ENCODE results near the gene NDUFB2.

- no peak for TF ChIP-seq CTCF (CRISPR knock-in tag; IDR thresholded peaks at IDR 0.05)
- no peak for TF ChIP-seq CREM (IDR thresholded peaks at IDR 0.05)
- no peak for TF ChIP-seq CREM (CRISPR knock-in tag; IDR thresholded peaks at IDR 0.05)
- TF ChIP-seq, protein P1, sequence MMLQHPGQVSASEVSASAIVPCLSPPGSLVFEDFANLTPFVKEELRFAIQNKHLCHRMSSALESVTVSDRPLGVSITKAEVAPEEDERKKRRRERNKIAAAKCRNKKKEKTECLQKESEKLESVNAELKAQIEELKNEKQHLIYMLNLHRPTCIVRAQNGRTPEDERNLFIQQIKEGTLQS (CRISPR knock-in tag; IDR thresholded peaks at IDR 0.05) = no peak
- no peak for TF ChIP-seq TCF12 (IDR thresholded peaks at IDR 0.05)
- no peak for TF ChIP-seq TCF12 (CRISPR knock-in tag; IDR thresholded peaks at IDR 0.05)
- no peak for TF ChIP-seq ZNF7 (CRISPR knock-in tag; IDR thresholded peaks at IDR 0.05)
- no peak for TF ChIP-seq ESRRA (CRISPR knock-in tag; IDR thresholded peaks at IDR 0.05; ENCODE audit: low read depth)
Measured at GRCh38 chr7:140746751-140747150, 50.2 kb downstream of the NDUFB2 start.
